CD4-positive, alpha-beta T cell (primary cell): ENCODE measurements around the gene MRPS33. TPM values are rescaled to one million over a fixed set of nuclear protein-coding genes. Genes with fewer than 3 reads are reported as not detected.

Experiments used
- ATAC-seq: fragments of 200-7000 bp; cut with Tn5 transposase; one replicate; pipeline ENCODE4 v1.10.0; 2022; ENCODE audit warnings: mild to moderate bottlenecking; ENCODE audit not compliant: poor library complexity
- CTCF ChIA-PET: fragments of 350-600 bp; sonication (Branson Sonifier 250); formaldehyde crosslinking; loops from one replicate; lab custom pipeline; 2021; ENCODE audit warnings: antibody characterized with exemption, inconsistent platforms; lab: Charles Lee
- POLR2A ChIA-PET: fragments of 350-600 bp; sonication (Branson Sonifier 250); formaldehyde crosslinking; loops from one replicate; lab custom pipeline; 2021; ENCODE audit warnings: antibody characterized with exemption, inconsistent platforms; lab: Charles Lee
- DNase-seq, 14 experiments: peaks; one replicate each; pipeline ENCODE4 v3.0.0-alpha.2; 2013 to 2020; ENCODE audit warnings: mixed read lengths in 2 of 14
- H3K27ac ChIP-seq, 2 donors: one replicate each; pipeline versions ENCODE4 v1.5.1 to v1.7.0; 2013; ENCODE audit warnings: low read length in 2 of 2, low read depth in 1 of 2, mild to moderate bottlenecking in 1 of 2
- H3K27me3 ChIP-seq, 2 experiments: 1 replicate in 1 of 2; 2 replicates in 1 of 2; pipeline versions ENCODE4 v1.6.1 to v1.7.0; 2013; ENCODE audit warnings: low read length in 2 of 2, control low read depth in 1 of 2, mild to moderate bottlenecking in 1 of 2, moderate library complexity in 1 of 2; ENCODE audit not compliant: insufficient read depth in 2 of 2, control insufficient read depth in 1 of 2
- H3K36me3 ChIP-seq: one replicate; pipeline ENCODE4 v1.6.1; 2013; ENCODE audit warnings: low read length, control low read depth; ENCODE audit not compliant: insufficient read depth
- H3K4me1 ChIP-seq: one replicate; pipeline ENCODE4 v1.6.1; 2013; ENCODE audit warnings: low read length, control low read depth; ENCODE audit not compliant: insufficient read depth
- H3K4me3 ChIP-seq: one replicate; pipeline ENCODE4 v1.5.1; 2013; ENCODE audit warnings: mild to moderate bottlenecking, low read length, moderate library complexity
- H3K9me3 ChIP-seq, 2 experiments: 1 replicate in 1 of 2; 2 replicates in 1 of 2; pipeline versions ENCODE4 v1.6.1 to v1.7.0; 2013; ENCODE audit warnings: low read length in 2 of 2, mild to moderate bottlenecking in 2 of 2, control low read depth in 1 of 2, moderate library complexity in 1 of 2; ENCODE audit not compliant: control insufficient read depth in 1 of 2, insufficient read depth in 1 of 2
- H3K27ac Mint-ChIP-seq: one replicate; pipeline ENCODE4 v1.8.0; 2020; ENCODE audit warnings: mixed read lengths
- H3K27me3 Mint-ChIP-seq: one replicate; pipeline ENCODE4 v1.8.0; 2021; ENCODE audit warnings: mixed read lengths
- H3K36me3 Mint-ChIP-seq: one replicate; pipeline ENCODE4 v1.8.0; 2021; ENCODE audit warnings: low read depth, mixed read lengths
- H3K4me1 Mint-ChIP-seq: one replicate; pipeline ENCODE4 v1.8.0; 2021; ENCODE audit warnings: low read depth, mixed read lengths
- H3K4me3 Mint-ChIP-seq: one replicate; pipeline ENCODE4 v1.8.0; 2020; ENCODE audit warnings: mild to moderate bottlenecking, mixed read lengths
- H3K9me3 Mint-ChIP-seq: one replicate; pipeline ENCODE4 v1.8.0; 2020; ENCODE audit warnings: mixed read lengths
- CTCF ChIP-seq: fragments of 200-600 bp; IDR thresholded peaks from one replicate; pipeline ENCODE4 v1.8.0; 2022; ENCODE audit warnings: antibody characterized with exemption, mild to moderate bottlenecking
- intact Hi-C, 2 experiments: fragments of 100-400 bp; cut with DNase I in 1 of 2; cut with micrococcal nuclease in 1 of 2; formaldehyde crosslinking; loops; one replicate each; pipeline versions ENCODE4 v1.15.1 to v1.9.0; 2023 to 2025; cut with DNase I, micrococcal nuclease
- total RNA-seq, 174 experiments: library from RNA in 2 of 174; stranded (reverse) in 2 of 174; gene quantifications; one replicate each; pipeline ENCODE4 v1.2.3 and lab custom pipeline; 2021 to 2026

Gene MRPS33
- total RNA-seq, 2 experiments from 2014 or later = 21.7 to 24.3 TPM

GRCh38 chr7:141028767-141029166 is 14.0 kb upstream of the MRPS33 start:
- H3K9me3 ChIP-seq = peaks cover 7 to 10% of the 10 kb centered on the region in 2 experiments
- Mint-ChIP-seq H3K4me3 (no peak overlapping the region), H3K27ac (no peak overlapping the region), H3K36me3 (peaks cover 13% of the 10 kb centered on the region), H3K4me1 (peaks cover 2% of the 10 kb centered on the region), H3K27me3 (peaks cover 33% of the 10 kb centered on the region), H3K9me3 (peaks cover 16% of the 10 kb centered on the region)
- intact Hi-C loops = no loop called here
- POLR2A ChIA-PET = no interaction called here
- DNase-seq (no peak), ATAC-seq (no peak)
- H3K4me3 ChIP-seq = no peak overlapping the region
- no peaks in the 10 kb centered on the region for H3K4me1 ChIP-seq
- H3K36me3 ChIP-seq = no peaks in the 10 kb centered on the region
- peaks cover 0 to 10% of the 10 kb centered on the region in 2 experiments for H3K27me3 ChIP-seq
- TF ChIP-seq CTCF = no peak
- CTCF ChIA-PET = no interaction called here
- H3K27ac ChIP-seq = no peak overlapping the region

- Mint-ChIP-seq H3K27me3 (peaks cover 42% of the 10 kb centered on the region), H3K36me3 (peaks cover 13% of the 10 kb centered on the region), H3K4me3 (no peak overlapping the region), H3K27ac (no peak overlapping the region), H3K9me3 (peaks cover 19% of the 10 kb centered on the region), H3K4me1 (peaks cover 16% of the 10 kb centered on the region)
- POLR2A ChIA-PET = no interaction called here
- intact Hi-C loops = no loop called here
- DNase-seq (no peak), ATAC-seq (no peak)
- Histone ChIP-seq H3K4me3 (no peak overlapping the region), H3K4me1 (no peaks in the 10 kb centered on the region), H3K36me3 (no peaks in the 10 kb centered on the region), H3K9me3 (peaks cover 7 to 10% of the 10 kb centered on the region in 2 experiments), H3K27ac (no peak overlapping the region), H3K27me3 (peaks cover 0 to 10% of the 10 kb centered on the region in 2 experiments)
- CTCF ChIA-PET = no interaction called here
- TF ChIP-seq CTCF = no peak
Observed at GRCh38 chr7:141027043-141027442, 12.3 kb upstream of the MRPS33 start.

GRCh38 chr7:141024668-141025067 is 9.9 kb upstream of the MRPS33 start:
- no peak overlapping the region for H3K27ac ChIP-seq

More at GRCh38 chr7:141024668-141025067, 9.9 kb upstream of the MRPS33 start:
- no peak overlapping the region for H3K4me3 ChIP-seq
- H3K27me3 Mint-ChIP-seq = peaks cover 50% of the 10 kb centered on the region
- no peaks in the 10 kb centered on the region for H3K36me3 ChIP-seq
- peaks cover 13% of the 10 kb centered on the region for H3K36me3 Mint-ChIP-seq
- intact Hi-C loops = no loop called here
- H3K9me3 ChIP-seq = peaks cover 7 to 10% of the 10 kb centered on the region in 2 experiments
- H3K27ac Mint-ChIP-seq = no peak overlapping the region
- ATAC-seq (no peak), DNase-seq (no peak)
- ChIA-PET CTCF (no interaction called here), POLR2A (interaction anchor here (1.9 kb wide), 1 partner anchor 10 kb away, joined by 17 read pairs; the partner anchor contains the start of gene MRPS33)
- H3K4me1 ChIP-seq = no peaks in the 10 kb centered on the region
- no peak overlapping the region for H3K4me3 Mint-ChIP-seq
- TF ChIP-seq CTCF = no peak
- H3K4me1 Mint-ChIP-seq = peaks cover 16% of the 10 kb centered on the region
- H3K27me3 ChIP-seq = peaks cover 0 to 1% of the 10 kb centered on the region in 2 experiments
- peaks cover 19% of the 10 kb centered on the region for H3K9me3 Mint-ChIP-seq
